ENCODE measurements around the gene PPIE.

PPIE gene

DNA sequence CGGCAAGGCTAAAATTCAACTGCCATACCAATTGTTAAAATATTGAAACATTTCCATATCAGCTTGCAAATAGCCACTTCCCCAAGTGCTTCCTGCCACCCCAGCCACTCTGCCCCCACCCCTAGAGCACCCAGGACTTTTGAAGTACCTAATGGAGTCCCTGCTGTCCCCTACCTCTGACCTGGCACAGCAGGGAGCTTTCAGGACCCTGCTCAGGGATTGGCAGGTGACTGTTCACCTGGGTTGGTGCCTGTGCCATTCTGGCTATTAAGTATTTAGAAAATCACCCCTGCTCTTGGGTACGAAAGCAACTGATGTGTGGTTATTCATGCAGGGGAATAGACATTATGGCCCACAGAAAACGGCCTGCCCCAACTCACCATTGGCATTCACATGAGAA lies 38.3 kb upstream of the PPIE start:
- no peak overlapping the region for H3K4me3 ChIP-seq (ENCODE audit: low read depth, low read length)
- TF ChIP-seq CTCF (IDR thresholded peaks at IDR 0.05; ENCODE audit: low read depth, low read length) = no peak
- no peak for DNase-seq (ENCODE audit: low read depth, low spot score)
- in situ Hi-C loops (cut with HindIII; ENCODE audit: low sequenced_read_pairs) = no loop called here

GRCh38 chr1:39701049-39701439 lies 37.6 kb upstream of the PPIE start:
- H3K4me3 ChIP-seq (ENCODE audit: low read depth, low read length) = no peak overlapping the region
- DNase-seq (ENCODE audit: low read depth, low spot score) = peak; percentile 46
- no peak for TF ChIP-seq CTCF (IDR thresholded peaks at IDR 0.05; ENCODE audit: low read depth, low read length)
- in situ Hi-C loops (cut with HindIII; ENCODE audit: low sequenced_read_pairs) = no loop called here

DNA sequence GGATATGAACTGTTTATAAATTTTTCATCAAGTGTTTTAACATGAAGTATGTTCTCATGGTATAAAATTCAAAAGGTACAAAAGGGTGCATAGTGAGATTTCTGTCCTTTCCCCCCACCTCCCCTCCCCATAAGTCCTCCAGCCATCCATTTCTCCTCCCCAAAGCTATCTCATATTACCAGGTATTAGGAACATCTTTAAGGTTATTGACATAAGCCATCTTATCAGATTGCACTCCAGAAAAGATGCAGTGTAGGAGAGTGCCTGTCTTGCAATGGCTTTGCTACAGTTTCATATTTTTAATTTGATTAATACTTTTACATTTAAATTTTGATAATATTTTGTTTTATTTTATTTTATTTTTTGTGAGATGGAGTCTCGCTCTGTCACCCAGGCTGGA lies 33.9 kb upstream of the PPIE start:
- H3K4me3 ChIP-seq (ENCODE audit: low read depth, low read length) = no peak overlapping the region
- no peak for TF ChIP-seq CTCF (IDR thresholded peaks at IDR 0.05; ENCODE audit: low read depth, low read length)
- DNase-seq (ENCODE audit: low read depth, low spot score) = no peak
- in situ Hi-C loops (cut with HindIII; ENCODE audit: low sequenced_read_pairs) = no loop called here

- H3K4me3 ChIP-seq (ENCODE audit: low read depth, low read length) = no peak overlapping the region
- no peak for DNase-seq (ENCODE audit: low read depth, low spot score)
- in situ Hi-C loops (cut with HindIII; ENCODE audit: low sequenced_read_pairs) = no loop called here
- no peak for TF ChIP-seq CTCF (IDR thresholded peaks at IDR 0.05; ENCODE audit: low read depth, low read length)
Measured at GRCh38 chr1:39707506-39707905, 31.2 kb upstream of the PPIE start.

GRCh38 chr1:39711104-39711965 lies 27.3 kb upstream of the PPIE start:
- no peak for DNase-seq (ENCODE audit: low read depth, low spot score)
- in situ Hi-C loops (cut with HindIII; ENCODE audit: low sequenced_read_pairs) = no loop called here
- no peak for TF ChIP-seq CTCF (IDR thresholded peaks at IDR 0.05; ENCODE audit: low read depth, low read length)
- no peak overlapping the region for H3K4me3 ChIP-seq (ENCODE audit: low read depth, low read length)

DNA sequence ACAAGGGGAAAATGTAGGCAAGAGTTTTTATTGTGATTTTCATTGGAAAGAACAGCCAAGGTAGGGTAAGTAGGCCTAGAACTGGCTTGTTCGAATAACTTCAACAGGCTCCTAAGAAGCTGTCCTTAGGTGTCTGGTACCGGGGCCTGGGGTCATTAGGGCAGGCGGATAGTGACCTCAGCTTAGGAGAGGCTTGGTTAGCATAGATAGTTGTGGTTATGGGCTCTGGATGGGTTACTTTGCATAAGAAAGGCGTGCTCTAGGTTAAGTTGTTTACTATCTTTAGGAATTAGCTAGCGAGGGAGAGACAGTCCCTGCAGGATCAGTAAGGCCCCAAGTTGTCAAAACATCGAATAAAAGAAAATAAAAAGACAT lies 26.7 kb upstream of the PPIE start:
- in situ Hi-C loops (cut with HindIII; ENCODE audit: low sequenced_read_pairs) = no loop called here
- DNase-seq (ENCODE audit: low read depth, low spot score) = no peak
- no peak overlapping the region for H3K4me3 ChIP-seq (ENCODE audit: low read depth, low read length)
- no peak for TF ChIP-seq CTCF (IDR thresholded peaks at IDR 0.05; ENCODE audit: low read depth, low read length)

All from astrocyte of the spinal cord (primary cell).